ENCODE measurements around the gene ARHGDIG.

ARHGDIG gene

DNA sequence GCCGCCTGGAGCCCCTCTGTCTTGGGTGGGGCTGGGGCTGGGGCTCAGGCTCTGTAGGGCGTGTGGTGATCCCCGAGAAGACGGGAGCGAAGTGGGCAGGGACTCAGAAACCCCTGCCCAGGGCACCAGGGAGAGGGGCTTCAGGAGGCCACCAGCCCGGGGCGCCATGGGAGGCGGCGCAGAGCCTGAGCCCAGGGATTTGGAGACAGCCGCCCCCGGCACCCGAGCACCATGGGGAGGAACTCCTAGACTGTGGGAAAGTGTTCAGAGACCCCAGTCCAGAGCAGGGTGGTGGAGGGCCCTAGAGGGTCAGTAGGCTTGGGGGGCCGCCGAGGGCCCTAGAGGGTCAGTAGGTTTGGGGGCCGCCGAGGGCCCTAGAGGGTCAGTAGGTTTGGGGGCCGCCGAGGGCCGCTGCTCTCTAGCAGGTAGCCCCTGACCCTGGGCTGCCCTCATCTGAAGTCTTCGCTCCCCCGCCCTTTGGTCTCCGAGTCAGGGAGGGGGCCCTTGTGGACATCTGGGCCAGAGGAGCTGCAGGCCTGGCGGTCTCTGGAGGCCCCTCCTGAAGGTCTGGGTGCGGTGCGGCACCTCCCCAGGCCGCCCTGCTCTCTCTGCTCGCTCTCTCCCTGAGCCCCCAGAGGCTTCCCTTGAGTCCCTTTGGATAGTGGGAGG lies 734 bp downstream of the ARHGDIG start:
- DNase-seq (ENCODE audit: low read depth), result no peak

- DNase-seq (ENCODE audit: low read depth), result no peak
Observed at GRCh38 chr16:281660-282255, 1.4 kb downstream of the ARHGDIG start.

DNA sequence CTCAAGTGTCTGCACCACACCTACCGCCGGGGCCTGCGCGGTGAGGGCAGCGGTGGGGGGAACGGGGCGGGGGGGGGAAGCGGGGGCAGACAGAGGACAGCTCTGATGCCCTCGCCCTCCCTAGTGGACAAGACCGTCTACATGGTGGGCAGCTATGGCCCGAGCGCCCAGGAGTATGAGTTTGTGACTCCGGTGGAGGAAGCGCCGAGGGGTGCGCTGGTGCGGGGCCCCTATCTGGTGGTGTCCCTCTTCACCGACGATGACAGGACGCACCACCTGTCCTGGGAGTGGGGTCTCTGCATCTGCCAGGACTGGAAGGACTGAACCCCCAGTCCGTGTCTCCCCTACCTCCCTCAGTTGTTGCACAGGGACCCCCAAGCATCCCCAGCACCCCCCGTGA lies 2.1 kb downstream of the ARHGDIG start:
- DNase-seq (ENCODE audit: low read depth), result no peak

DNA sequence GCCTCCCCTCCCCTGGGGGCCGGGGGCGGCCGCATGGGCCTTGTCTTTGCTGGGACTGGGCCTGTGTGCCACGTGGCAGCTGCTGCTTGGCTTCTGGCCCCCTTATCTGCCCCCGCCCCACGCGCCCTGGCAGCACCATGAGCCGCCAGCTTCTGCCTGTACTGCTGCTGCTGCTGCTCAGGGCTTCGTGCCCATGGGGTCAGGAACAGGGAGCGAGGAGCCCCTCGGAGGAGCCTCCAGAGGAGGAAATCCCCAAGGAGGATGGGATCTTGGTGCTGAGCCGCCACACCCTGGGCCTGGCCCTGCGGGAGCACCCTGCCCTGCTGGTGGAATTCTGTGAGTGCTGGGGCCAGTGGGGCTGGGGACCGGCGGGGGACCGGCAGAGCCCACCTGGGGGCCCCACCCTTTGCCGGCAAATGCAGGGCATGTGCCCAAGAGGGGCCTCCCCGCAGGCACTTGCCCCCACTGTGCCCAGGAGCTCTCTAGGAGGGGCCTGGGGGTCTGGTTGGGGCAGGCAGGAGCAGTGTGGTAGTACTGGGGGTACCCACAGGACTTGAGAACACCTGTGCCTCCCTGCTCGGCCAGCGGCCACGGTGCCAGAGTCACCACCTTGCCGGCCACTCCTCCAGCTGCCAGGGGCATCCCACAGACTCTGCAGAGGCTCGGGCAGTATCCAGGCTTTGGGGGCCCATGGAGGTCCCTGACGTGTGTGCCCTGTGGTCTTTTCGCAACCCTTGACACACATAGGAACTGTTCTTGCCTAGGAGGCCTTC lies 2.8 kb downstream of the ARHGDIG start, which contains the start of gene PDIA2:
TSS of gene PDIA2 (plus strand) at position 132 of the 773 bp plus-strand sequence. CDS start at position 138, 6 bp downstream.
- no peak for DNase-seq (ENCODE audit: low read depth)

GRCh38 chr16:284204-285120 lies 4.1 kb downstream of the ARHGDIG start:
- no peak for DNase-seq (ENCODE audit: low read depth)

- DNase-seq (ENCODE audit: low read depth), result no peak
Observed at GRCh38 chr16:285146-286055, 5.0 kb downstream of the ARHGDIG start.

DNA sequence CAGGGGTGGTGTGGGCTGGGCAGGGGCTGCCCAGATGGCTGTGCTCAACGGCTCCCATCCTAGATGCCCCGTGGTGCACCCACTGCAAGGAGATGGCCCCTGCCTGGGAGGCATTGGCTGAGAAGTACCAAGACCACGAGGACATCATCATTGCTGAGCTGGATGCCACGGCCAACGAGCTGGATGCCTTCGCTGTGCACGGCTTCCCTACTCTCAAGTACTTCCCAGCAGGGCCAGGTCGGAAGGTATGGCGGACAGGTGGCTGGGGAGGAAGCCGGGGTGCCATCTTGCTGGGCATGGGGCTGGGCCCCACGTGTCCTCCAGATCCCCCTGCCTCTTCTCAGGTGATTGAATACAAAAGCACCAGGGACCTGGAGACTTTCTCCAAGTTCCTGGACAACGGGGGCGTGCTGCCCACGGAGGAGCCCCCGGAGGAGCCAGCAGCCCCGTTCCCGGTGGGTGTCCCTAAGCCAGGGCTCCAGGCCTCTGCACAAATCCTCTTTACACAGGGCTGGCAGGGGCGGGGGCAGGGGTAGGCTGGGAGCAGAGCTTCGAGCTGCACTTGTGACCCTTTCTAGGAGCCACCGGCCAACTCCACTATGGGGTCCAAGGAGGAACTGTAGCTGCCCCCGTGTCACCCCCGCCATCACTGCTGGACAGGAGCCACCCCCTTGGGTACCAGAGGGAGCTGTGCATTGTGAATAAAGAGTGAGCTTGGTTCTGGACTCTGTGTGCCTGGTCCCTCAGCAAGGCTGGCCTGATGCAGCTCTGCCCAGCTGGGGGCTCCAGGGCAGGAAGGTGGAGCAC lies 6.3 kb downstream of the ARHGDIG start:
- DNase-seq (ENCODE audit: low read depth), result no peak

DNA sequence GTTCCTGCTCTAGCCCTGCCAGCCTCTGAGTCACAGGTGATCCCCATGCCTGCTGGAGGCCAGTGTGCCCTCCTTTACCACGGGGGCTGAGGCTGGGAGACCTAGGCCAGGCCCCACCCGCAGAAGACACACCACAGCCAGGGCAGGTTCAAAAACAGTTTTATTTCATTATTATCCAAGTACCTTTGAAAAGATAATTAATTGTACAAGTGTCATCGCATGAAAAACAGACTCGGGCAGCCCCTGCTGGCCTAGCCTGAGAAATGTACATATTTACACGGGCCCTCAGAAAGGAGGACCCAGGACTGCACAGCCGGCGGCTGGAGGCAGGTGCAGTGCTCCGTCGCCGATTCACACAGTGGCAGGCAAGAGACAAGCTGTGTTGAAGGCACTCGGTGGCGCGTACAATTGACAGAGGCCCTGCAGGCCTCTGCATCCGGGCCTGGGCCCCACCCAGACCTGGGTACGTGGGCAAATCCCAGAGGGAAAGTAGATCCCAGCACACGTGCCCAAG lies 7.0 kb downstream of the ARHGDIG start:
- DNase-seq (ENCODE audit: low read depth), result no peak

- no peak for DNase-seq (ENCODE audit: low read depth)
Observed at GRCh38 chr16:287981-288920, 7.9 kb downstream of the ARHGDIG start.

- no peak for DNase-seq (ENCODE audit: low read depth)
Observed at GRCh38 chr16:289395-289997, 9.1 kb downstream of the ARHGDIG start.

DNA sequence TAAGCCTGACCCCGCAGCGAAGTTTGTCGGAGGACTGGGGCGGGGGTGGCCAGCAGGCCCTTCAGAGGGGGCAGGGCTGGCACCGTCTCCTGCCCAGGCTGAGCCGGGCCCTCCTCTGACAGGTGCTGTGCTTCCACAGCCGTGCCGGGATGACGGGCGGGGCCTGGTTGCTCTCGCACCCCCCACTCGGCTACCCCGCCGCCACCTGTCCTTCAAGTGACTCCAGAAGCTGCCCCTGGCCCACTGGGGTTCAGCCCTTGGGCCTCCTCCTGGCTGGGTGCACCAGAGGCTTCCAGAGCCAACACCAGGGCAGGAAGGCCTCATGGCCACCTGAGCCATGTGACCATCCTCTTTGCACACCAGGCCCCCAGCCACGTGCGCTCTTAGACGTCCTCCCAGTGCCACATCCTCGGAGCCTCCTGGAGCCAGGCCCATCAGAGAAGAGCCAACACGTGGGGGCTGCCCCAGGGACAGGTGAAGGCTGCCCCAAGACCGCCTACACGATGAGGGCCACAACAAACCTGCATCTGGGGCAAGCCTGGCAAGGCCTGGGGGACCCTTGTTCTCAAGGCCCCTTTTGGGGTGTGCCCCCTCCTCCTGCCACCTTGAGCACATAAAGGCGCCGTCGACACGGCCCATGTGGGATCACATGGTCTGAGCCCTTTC lies 9.8 kb downstream of the ARHGDIG start:
- DNase-seq (ENCODE audit: low read depth), result no peak

DNA sequence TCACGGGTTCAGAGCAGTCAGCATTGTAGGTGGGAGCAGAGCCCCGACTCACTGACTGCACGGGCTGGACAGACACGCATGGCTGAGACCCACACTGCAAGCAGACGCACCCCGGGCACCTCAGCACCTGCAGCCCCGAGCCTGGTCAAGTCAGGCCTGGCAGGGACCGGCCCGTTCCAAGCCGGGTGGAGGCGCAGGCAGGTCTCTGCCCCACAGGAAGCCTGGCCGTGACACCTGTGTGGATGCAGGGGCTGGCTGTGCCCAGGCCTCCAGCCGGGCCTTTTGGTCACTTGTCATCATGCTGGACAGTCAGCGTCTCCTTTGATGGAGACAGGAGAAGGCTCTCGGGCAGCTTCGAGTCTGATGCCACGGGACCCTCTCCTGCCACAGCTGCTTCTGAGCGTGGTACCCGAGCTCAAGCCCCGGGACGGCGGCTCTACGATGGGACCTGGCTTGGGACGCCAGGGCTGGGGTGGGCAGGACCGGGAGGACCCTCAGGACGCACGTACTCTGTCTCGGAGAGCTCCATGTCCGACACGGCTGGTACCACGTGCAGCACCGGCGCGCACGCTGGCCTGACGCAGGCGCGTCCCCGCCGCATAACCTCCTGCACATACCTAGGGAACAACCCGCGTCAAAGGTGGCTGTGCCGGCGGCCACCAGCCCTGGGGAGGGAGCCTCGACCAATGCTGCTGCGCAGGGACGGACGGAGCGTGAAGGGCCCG lies 10.5 kb downstream of the ARHGDIG start:
- DNase-seq (ENCODE audit: low read depth), result no peak

DNA sequence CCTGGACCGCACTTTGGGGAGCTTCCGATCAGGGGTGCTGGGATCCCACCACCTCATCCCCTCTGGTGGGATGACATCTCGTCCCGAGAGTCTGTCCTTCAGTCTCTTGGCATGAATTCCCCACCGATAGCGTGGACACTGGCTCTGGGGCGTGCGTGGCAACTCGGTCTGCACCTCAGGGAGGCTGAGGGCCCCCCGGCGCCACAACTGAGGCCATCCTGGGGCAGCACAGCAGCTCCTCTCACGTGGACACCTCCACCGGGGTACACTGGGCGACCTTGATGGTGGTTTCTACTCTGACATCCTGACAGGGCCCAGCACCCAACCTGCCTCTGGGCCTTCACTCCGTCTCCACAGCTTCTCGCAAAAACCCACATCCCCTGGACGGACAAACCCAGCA lies 11.1 kb downstream of the ARHGDIG start:
- DNase-seq (ENCODE audit: low read depth), result no peak

DNA sequence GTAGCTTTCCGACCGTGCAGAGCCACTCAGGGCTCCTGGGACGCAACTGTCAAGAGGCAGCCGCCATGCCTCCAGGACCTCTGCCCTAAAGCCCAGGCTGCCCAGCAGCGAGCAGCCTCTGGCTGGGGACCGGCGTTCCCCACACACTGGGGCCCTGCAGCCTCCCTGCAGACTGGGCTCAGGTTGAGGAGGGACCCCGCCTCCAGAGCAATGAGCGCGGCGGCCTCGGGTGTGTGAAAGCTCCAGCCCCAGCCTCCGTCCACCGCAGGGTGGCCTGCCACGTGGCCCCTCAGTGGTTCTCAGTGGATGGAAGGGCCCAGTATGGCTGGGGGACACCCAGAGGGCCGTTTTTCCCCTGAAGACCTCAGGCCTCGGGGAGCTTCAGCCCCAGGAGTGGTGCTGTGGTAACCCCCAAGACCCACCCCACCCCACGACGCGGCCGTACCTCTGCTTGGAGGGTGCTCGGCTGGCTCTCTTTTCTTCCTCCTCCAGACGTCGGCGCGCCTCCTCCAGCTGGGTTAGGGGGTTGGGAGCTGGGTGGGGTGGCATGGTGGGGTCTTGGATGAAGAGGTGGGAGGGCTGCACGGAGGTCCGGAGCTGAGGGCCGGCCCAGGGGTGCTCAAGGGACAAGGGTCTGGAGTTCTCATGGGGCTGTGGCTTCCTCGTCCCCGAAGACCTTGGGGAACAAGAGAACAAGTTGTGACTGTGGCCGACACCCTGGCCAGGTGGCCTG lies 12.8 kb downstream of the ARHGDIG start:
- no peak for DNase-seq (ENCODE audit: low read depth)

- DNase-seq (ENCODE audit: low read depth), result no peak
Observed at GRCh38 chr16:296276-296675, 15.9 kb downstream of the ARHGDIG start.

DNA sequence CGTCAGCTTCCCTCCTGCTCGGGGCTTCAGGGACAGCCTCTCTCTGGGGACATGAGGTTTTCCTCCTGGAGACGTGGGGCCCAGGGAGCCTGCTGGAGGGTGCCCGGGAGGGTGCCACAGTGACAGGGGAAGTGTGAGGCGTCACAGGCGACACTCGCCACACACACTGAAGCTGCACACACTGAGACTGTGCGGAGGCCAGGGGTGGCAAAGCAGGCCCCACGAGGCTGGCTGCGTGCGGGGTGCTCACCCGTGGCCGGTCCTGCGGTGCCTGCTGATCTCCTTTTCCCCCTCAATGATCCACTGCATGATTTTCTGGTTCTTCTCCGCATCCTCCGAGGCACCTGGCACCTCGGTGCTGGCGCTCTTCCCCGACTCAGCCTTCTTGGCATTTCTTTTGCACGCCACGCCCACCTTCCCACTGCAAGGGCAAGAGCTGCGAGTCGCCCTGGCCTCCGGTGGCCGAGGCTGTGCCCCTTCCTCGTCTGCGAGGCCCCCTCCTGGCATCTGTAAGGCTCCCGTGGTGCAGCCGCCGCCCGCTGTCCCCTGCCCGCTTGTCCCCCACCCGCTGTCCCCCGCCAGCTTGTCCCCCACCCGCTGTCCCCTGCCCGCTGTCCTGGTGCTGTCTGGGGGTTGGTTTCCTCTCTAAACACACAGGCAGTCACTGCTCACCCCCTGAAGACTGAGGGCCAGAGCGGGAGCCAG lies 16.6 kb downstream of the ARHGDIG start:
- no peak for DNase-seq (ENCODE audit: low read depth)

All from GM04503 (cell line).